ENCODE results near the gene SLC8A3. TPM values are rescaled to one million over a fixed set of nuclear protein-coding genes. Genes with fewer than 3 reads are reported as not detected.

SLC8A3 gene
- total RNA-seq, 4 donors from 2014 or later, result 0.18 to 4.1 (median 0.69) TPM

DNA sequence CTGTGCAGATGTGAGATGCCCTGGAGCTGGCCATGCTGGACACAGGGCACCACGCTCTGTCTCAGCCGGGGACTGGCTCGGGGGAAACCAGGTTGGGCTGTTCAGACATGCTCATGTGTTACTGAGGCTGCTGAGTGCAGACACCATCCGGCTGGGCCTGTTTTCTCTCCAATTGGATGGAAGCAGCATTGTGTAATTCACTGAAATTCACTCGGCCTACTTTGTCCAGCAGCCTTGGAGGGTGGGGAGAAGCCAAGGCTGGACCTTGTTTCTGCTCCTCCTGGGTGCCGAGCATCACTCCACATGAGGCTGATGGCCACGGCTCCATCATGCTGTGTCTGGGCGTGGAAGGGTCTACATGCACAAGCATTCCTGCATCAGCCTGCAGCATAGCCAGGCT is 178.8 kb downstream of the SLC8A3 start:
- Histone ChIP-seq H3K4me1 (no peaks in the 10 kb centered on the region), H3K27ac (no peak overlapping the region), H3K36me3 (no peaks in the 10 kb centered on the region), H3K27me3 (no peaks in the 10 kb centered on the region), H3K4me3 (no peak overlapping the region), H3K9me3 (no peaks in the 10 kb centered on the region)
- TF ChIP-seq, protein P1, sequence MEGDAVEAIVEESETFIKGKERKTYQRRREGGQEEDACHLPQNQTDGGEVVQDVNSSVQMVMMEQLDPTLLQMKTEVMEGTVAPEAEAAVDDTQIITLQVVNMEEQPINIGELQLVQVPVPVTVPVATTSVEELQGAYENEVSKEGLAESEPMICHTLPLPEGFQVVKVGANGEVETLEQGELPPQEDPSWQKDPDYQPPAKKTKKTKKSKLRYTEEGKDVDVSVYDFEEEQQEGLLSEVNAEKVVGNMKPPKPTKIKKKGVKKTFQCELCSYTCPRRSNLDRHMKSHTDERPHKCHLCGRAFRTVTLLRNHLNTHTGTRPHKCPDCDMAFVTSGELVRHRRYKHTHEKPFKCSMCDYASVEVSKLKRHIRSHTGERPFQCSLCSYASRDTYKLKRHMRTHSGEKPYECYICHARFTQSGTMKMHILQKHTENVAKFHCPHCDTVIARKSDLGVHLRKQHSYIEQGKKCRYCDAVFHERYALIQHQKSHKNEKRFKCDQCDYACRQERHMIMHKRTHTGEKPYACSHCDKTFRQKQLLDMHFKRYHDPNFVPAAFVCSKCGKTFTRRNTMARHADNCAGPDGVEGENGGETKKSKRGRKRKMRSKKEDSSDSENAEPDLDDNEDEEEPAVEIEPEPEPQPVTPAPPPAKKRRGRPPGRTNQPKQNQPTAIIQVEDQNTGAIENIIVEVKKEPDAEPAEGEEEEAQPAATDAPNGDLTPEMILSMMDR (IDR thresholded peaks at IDR 0.05), result no peak
- TF ChIP-seq POLR2A (IDR thresholded peaks at IDR 0.05), result no peak
- no peak for DNase-seq

DNA sequence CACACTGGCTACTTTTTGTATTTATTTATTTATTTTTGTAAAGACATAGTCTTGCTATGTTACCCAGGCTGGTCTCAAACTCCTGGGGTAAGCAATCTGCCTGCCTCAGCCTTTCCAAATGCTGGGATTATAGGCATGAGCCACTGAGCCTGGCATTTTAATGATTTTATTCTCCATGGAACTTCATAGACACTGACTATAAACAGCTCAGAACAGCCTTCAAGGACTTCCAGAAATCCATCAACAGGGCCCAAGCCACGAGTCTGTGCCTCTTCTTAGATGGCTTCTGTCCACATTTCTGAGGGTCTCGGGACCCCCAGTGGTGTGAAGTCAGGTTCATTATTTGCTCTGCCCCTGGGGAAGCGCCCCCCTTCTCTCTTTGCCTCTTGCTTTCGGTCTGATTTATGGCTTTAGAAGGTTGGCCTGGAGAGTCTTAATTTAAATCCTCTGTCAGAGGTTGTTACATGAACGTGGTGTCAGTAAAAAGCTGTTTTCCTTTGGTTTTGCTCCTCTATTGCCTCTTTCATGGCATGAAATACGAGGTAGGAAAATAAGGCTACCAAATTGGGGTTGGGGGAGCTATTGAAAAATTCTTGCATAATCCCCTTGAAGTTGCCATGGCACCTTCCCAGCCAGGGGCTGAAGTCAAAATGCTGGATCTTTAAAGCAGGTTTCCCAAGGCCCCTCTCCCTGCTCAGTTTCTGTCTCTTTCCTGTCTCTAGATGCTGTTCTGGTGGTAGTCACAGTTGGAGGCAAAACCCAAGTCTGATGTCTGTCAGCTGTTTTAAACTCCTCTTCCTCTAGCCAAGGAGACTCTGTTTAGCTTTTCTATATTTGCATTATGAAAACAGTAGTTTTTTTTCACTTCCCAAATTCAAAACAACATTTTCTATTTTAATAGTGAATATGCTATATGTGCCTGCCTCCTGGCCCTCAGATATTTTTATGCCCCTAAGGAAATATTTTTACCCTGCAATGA is 180.2 kb downstream of the SLC8A3 start:
- no peak for TF ChIP-seq POLR2A (IDR thresholded peaks at IDR 0.05)
- TF ChIP-seq, protein P1 (IDR thresholded peaks at IDR 0.05), result no peak
- H3K9me3 ChIP-seq, result no peaks in the 10 kb centered on the region
- no peaks in the 10 kb centered on the region for H3K4me1 ChIP-seq
- no peaks in the 10 kb centered on the region for H3K36me3 ChIP-seq
- no peaks in the 10 kb centered on the region for H3K27me3 ChIP-seq
- H3K27ac ChIP-seq, result no peak overlapping the region
- no peak overlapping the region for H3K4me3 ChIP-seq
- no peak for DNase-seq

DNA sequence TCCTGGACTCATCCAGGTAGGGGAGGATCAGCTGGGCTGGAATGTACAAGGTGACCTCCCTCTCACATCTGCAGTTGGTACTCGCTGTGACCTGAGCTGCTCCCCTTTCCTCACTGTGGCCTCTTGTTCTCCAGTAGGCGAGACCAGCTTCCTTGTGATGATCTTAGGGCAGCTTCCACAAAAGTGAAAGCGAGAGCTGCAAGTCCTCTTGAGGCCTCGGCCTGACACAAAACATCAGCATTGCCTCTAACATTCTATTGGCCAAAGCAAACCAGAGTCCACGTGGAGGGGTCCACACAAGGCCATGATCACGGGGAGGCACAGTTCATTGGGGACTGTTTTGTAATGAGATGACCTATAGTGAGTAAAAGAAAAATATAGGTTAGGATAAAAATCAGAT is 182.1 kb downstream of the SLC8A3 start:
- no peaks in the 10 kb centered on the region for H3K9me3 ChIP-seq
- no peak for DNase-seq
- H3K4me1 ChIP-seq, result no peaks in the 10 kb centered on the region
- TF ChIP-seq, protein P1 (IDR thresholded peaks at IDR 0.05), result no peak
- TF ChIP-seq POLR2A (IDR thresholded peaks at IDR 0.05), result no peak
- no peaks in the 10 kb centered on the region for H3K36me3 ChIP-seq
- no peak overlapping the region for H3K4me3 ChIP-seq
- H3K27me3 ChIP-seq, result no peaks in the 10 kb centered on the region
- no peak overlapping the region for H3K27ac ChIP-seq

DNA sequence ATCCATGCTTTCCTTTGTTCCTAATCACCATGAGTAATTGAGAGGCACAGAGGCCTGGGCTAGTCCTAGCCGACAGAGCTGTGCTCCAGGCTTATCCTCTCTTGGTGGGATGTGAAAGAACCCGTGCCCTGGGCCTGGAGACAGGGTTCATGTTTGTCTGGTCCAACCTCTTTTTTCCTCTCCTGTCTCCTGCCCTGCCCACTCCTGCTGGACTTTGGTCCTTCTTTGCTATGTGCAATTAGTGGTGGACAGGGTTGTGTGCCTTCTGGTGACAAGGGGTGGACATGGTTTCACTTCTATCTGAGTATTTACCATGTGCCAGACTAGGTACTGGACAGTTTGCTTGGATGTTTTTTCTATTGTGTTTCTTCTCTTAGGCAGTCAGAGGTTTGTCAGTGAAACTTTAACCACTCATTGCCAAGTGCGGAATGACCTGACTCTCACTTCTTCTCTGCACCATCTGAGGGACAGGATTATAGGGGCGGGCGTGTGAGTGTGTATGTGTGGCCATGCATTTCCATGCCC is 183.4 kb downstream of the SLC8A3 start:
- no peak overlapping the region for H3K27ac ChIP-seq
- DNase-seq, result peak in 1 of 3 donors; percentile 66

GRCh38 chr14:70004791-70005190 is 184.0 kb downstream of the SLC8A3 start:
- H3K27me3 ChIP-seq, result no peaks in the 10 kb centered on the region
- no peaks in the 10 kb centered on the region for H3K4me1 ChIP-seq
- no peak overlapping the region for H3K4me3 ChIP-seq
- TF ChIP-seq, protein P1 (IDR thresholded peaks at IDR 0.05), result no peak
- TF ChIP-seq POLR2A (IDR thresholded peaks at IDR 0.05), result no peak
- no peaks in the 10 kb centered on the region for H3K9me3 ChIP-seq
- DNase-seq, result no peak
- no peak overlapping the region for H3K27ac ChIP-seq
- H3K36me3 ChIP-seq, result no peaks in the 10 kb centered on the region

More for the DNA sequence above, 183.4 kb downstream of the SLC8A3 start:
- no peaks in the 10 kb centered on the region for H3K4me1 ChIP-seq
- H3K27me3 ChIP-seq, result no peaks in the 10 kb centered on the region
- no peak for TF ChIP-seq POLR2A (IDR thresholded peaks at IDR 0.05)
- TF ChIP-seq, protein P1 (IDR thresholded peaks at IDR 0.05), result no peak
- H3K36me3 ChIP-seq, result no peaks in the 10 kb centered on the region
- no peak overlapping the region for H3K4me3 ChIP-seq
- no peaks in the 10 kb centered on the region for H3K9me3 ChIP-seq
